Measurements from ENCODE around the gene EPB41L4B.

Gene EPB41L4B

GRCh38 chr9:109163194-109163593 lies 157.7 kb downstream of the EPB41L4B start:
- Histone ChIP-seq H3K9me2 (ENCODE audit: low read depth, low read length) (no peaks in the 10 kb centered on the region), H2AFZ (ENCODE audit: low read length) (no peak overlapping the region), H3K36me3 (ENCODE audit: insufficient read depth, low read length) (no peaks in the 10 kb centered on the region), H3K4me2 (ENCODE audit: low read length) (no peak overlapping the region), H3K4me3 (ENCODE audit: low read depth, low read length, poor library complexity, severe bottlenecking) (no peak overlapping the region), H3K27me3 (ENCODE audit: insufficient read depth, low read length) (0 out of 2 replicates have a peak, but pooled peaks cover 4% of the 10 kb centered on the region), H3K27ac (ENCODE audit: low read depth, low read length, poor library complexity, severe bottlenecking) (no peak overlapping the region), H3K9ac (ENCODE audit: low read length) (no peak overlapping the region), H3F3A (ENCODE audit: insufficient read depth, low read length) (no peaks in the 10 kb centered on the region), H3K4me1 (ENCODE audit: insufficient read depth, low read length, severe bottlenecking) (no peaks in the 10 kb centered on the region), H4K20me1 (ENCODE audit: insufficient read depth, low read length) (no peaks in the 10 kb centered on the region), H3K79me2 (ENCODE audit: insufficient read depth, low read length) (no peaks in the 10 kb centered on the region), H3K9me3 (ENCODE audit: low read length) (no peaks in the 10 kb centered on the region)
- no peak for TF ChIP-seq EZH2 (IDR thresholded peaks at IDR 0.05; ENCODE audit: borderline replicate concordance, low read length)
- TF ChIP-seq, protein P1, sequence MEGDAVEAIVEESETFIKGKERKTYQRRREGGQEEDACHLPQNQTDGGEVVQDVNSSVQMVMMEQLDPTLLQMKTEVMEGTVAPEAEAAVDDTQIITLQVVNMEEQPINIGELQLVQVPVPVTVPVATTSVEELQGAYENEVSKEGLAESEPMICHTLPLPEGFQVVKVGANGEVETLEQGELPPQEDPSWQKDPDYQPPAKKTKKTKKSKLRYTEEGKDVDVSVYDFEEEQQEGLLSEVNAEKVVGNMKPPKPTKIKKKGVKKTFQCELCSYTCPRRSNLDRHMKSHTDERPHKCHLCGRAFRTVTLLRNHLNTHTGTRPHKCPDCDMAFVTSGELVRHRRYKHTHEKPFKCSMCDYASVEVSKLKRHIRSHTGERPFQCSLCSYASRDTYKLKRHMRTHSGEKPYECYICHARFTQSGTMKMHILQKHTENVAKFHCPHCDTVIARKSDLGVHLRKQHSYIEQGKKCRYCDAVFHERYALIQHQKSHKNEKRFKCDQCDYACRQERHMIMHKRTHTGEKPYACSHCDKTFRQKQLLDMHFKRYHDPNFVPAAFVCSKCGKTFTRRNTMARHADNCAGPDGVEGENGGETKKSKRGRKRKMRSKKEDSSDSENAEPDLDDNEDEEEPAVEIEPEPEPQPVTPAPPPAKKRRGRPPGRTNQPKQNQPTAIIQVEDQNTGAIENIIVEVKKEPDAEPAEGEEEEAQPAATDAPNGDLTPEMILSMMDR (IDR thresholded peaks at IDR 0.05; ENCODE audit: low read length) = no peak

DNA sequence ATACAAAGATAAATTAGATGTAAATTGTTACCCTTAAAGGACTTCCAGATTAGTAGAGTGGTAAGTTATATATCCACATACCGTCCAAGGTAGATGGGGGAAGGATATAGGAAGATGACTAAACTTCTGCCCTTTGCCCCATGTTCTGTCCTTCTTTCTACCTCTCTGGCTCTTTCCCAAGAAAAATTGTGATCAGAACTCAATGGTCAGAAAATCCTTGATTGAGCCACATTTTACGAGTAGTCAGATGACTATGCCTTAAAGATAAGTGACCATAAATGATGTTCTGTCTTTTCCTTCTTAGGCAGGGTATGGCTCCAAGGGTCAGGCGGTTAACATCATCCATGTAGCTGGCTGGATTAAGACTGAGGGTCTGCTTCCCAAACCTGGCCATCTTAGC lies 158.2 kb downstream of the EPB41L4B start:
- Histone ChIP-seq H3K27me3 (ENCODE audit: insufficient read depth, low read length) (0 out of 2 replicates have a peak, but pooled peaks cover 4% of the 10 kb centered on the region), H2AFZ (ENCODE audit: low read length) (no peak overlapping the region), H3K79me2 (ENCODE audit: insufficient read depth, low read length) (no peaks in the 10 kb centered on the region), H3K4me3 (ENCODE audit: low read depth, low read length, poor library complexity, severe bottlenecking) (no peak overlapping the region), H3K9me3 (ENCODE audit: low read length) (no peaks in the 10 kb centered on the region), H3K27ac (ENCODE audit: low read depth, low read length, poor library complexity, severe bottlenecking) (no peak overlapping the region), H3K36me3 (ENCODE audit: insufficient read depth, low read length) (no peaks in the 10 kb centered on the region), H4K20me1 (ENCODE audit: insufficient read depth, low read length) (no peaks in the 10 kb centered on the region), H3K9ac (ENCODE audit: low read length) (no peak overlapping the region), H3K9me2 (ENCODE audit: low read depth, low read length) (no peaks in the 10 kb centered on the region), H3K4me1 (ENCODE audit: insufficient read depth, low read length, severe bottlenecking) (no peaks in the 10 kb centered on the region), H3F3A (ENCODE audit: insufficient read depth, low read length) (no peaks in the 10 kb centered on the region), H3K4me2 (ENCODE audit: low read length) (no peak overlapping the region)
- no peak for TF ChIP-seq EZH2 (IDR thresholded peaks at IDR 0.05; ENCODE audit: borderline replicate concordance, low read length)
- TF ChIP-seq, protein P1 (IDR thresholded peaks at IDR 0.05; ENCODE audit: low read length) = no peak

- Histone ChIP-seq H3K27me3 (ENCODE audit: insufficient read depth, low read length) (0 out of 2 replicates have a peak, but pooled peaks cover 4% of the 10 kb centered on the region), H3K9me3 (ENCODE audit: low read length) (no peaks in the 10 kb centered on the region), H3K79me2 (ENCODE audit: insufficient read depth, low read length) (no peaks in the 10 kb centered on the region), H3K9ac (ENCODE audit: low read length) (no peak overlapping the region), H2AFZ (ENCODE audit: low read length) (no peak overlapping the region), H3K4me3 (ENCODE audit: low read depth, low read length, poor library complexity, severe bottlenecking) (no peak overlapping the region), H4K20me1 (ENCODE audit: insufficient read depth, low read length) (no peaks in the 10 kb centered on the region), H3K36me3 (ENCODE audit: insufficient read depth, low read length) (no peaks in the 10 kb centered on the region), H3F3A (ENCODE audit: insufficient read depth, low read length) (no peaks in the 10 kb centered on the region), H3K27ac (ENCODE audit: low read depth, low read length, poor library complexity, severe bottlenecking) (no peak overlapping the region), H3K4me2 (ENCODE audit: low read length) (no peak overlapping the region), H3K4me1 (ENCODE audit: insufficient read depth, low read length, severe bottlenecking) (no peaks in the 10 kb centered on the region), H3K9me2 (ENCODE audit: low read depth, low read length) (no peaks in the 10 kb centered on the region)
- TF ChIP-seq EZH2 (IDR thresholded peaks at IDR 0.05; ENCODE audit: borderline replicate concordance, low read length) = no peak
- TF ChIP-seq, protein P1 (IDR thresholded peaks at IDR 0.05; ENCODE audit: low read length) = no peak
Measured at GRCh38 chr9:109161471-109161870, 159.4 kb downstream of the EPB41L4B start.

Measured in OCI-LY1 (cell line).